ENCODE data around the gene CDX2. TPM values are rescaled to one million over a fixed set of nuclear protein-coding genes. Genes with fewer than 3 reads are reported as not detected.
"Not testable (repeated sequence)": the region's sequence is repeated elsewhere in the genome, so short reads cannot be mapped to it uniquely, and the experiment has no call there.

Gene CDX2
- total and polyA plus RNA-seq, 3 experiments from 2014 or later, result not detected

GRCh38 chr13:27965740-27966640 is 3.1 kb downstream of the CDX2 start:
- Mint-ChIP-seq H3K4me1 (peaks cover 11 to 52% (median 18%) of the 10 kb centered on the region in 3 donors), H3K27ac (no peak overlapping the region), H3K36me3 (peaks cover 0 to 1% (median 0%) of the 10 kb centered on the region in 3 donors), H3K4me3 (peak overlapping the region in 1 of 7 donors; percentile 36), H3K27me3 (peaks cover 64 to 82% of the 10 kb centered on the region in 2 donors), H3K9me3 (no peaks in the 10 kb centered on the region)
- Histone ChIP-seq H3K4me3 (ENCODE audit: low read length) (no peak overlapping the region), H3K36me3 (ENCODE audit: insufficient read depth, low read length) (no peaks in the 10 kb centered on the region), H3K9me3 (ENCODE audit: low read length) (no peaks in the 10 kb centered on the region), H3K27me3 (ENCODE audit: insufficient read depth, low read length, poor library complexity, severe bottlenecking) (peaks cover 30% of the 10 kb centered on the region), H3K27ac (ENCODE audit: low read depth, low read length) (no peak overlapping the region), H3K4me1 (ENCODE audit: insufficient read depth, low read length) (no peaks in the 10 kb centered on the region)
- POLR2A ChIA-PET, result no interaction called here
- CTCF ChIA-PET, result interaction anchor here (0.7 kb wide), 1 partner anchor 17 kb away, joined by 4 read pairs; no protein-coding TSS in a partner anchor
- no peak for DNase-seq

GRCh38 chr13:27965343-27965739 is 3.8 kb downstream of the CDX2 start:
- Histone ChIP-seq H3K4me1 (ENCODE audit: insufficient read depth, low read length) (peaks cover 4% of the 10 kb centered on the region), H3K27me3 (ENCODE audit: insufficient read depth, low read length, poor library complexity, severe bottlenecking) (peaks cover 33% of the 10 kb centered on the region), H3K9me3 (ENCODE audit: low read length) (no peaks in the 10 kb centered on the region), H3K36me3 (ENCODE audit: insufficient read depth, low read length) (no peaks in the 10 kb centered on the region), H3K27ac (ENCODE audit: low read depth, low read length) (no peak overlapping the region), H3K4me3 (ENCODE audit: low read length) (no peak overlapping the region)
- Mint-ChIP-seq H3K4me3 (no peak overlapping the region), H3K4me1 (peaks cover 11 to 53% (median 18%) of the 10 kb centered on the region in 3 donors), H3K9me3 (no peaks in the 10 kb centered on the region), H3K27me3 (peaks cover 58 to 75% of the 10 kb centered on the region in 2 donors), H3K27ac (no peak overlapping the region), H3K36me3 (peaks cover 0 to 1% (median 0%) of the 10 kb centered on the region in 3 donors)
- POLR2A ChIA-PET, result no interaction called here
- CTCF ChIA-PET, result interaction anchor here (0.7 to 1.1 kb wide), 2 partner anchors 18 to 603 kb away, joined by 3 to 4 read pairs; no protein-coding TSS in a partner anchor
- DNase-seq, result no peak

- no peaks in the 10 kb centered on the region for H3K9me3 ChIP-seq (ENCODE audit: low read length)
Measured at GRCh38 chr13:27964741-27965323, 4.3 kb downstream of the CDX2 start.

GRCh38 chr13:27964206-27964605 is 4.9 kb downstream of the CDX2 start:
- POLR2A ChIA-PET; H3K4me3 ChIP-seq (ENCODE audit: low read length); DNase-seq; H3K4me3 Mint-ChIP-seq; H3K36me3 ChIP-seq (ENCODE audit: insufficient read depth, low read length); H3K36me3 Mint-ChIP-seq; H3K9me3 ChIP-seq (ENCODE audit: low read length); H3K27ac ChIP-seq (ENCODE audit: low read depth, low read length); H3K4me1 ChIP-seq (ENCODE audit: insufficient read depth, low read length); H3K9me3 Mint-ChIP-seq: not testable (repeated sequence)
- H3K27me3 ChIP-seq (ENCODE audit: insufficient read depth, low read length, poor library complexity, severe bottlenecking), result peaks cover 28% of the 10 kb centered on the region
- Mint-ChIP-seq H3K27me3 (peaks cover 61 to 75% of the 10 kb centered on the region in 2 donors), H3K27ac (peak overlapping the region in 1 of 8 donors; percentile 57), H3K4me1 (peaks cover 11 to 50% (median 19%) of the 10 kb centered on the region in 3 donors)
- CTCF ChIA-PET, result interaction anchor here (1.1 kb wide), 1 partner anchor 602 kb away, joined by 3 read pairs; no protein-coding TSS in a partner anchor

More at GRCh38 chr13:27964741-27965323, 4.3 kb downstream of the CDX2 start:
- ChIA-PET CTCF (interaction anchor here (1.1 kb wide), 1 partner anchor 603 kb away, joined by 3 read pairs; no protein-coding TSS in a partner anchor), POLR2A (no interaction called here)
- no peaks in the 10 kb centered on the region for H3K9me3 Mint-ChIP-seq
- peaks cover 0 to 1% (median 0%) of the 10 kb centered on the region in 3 donors for H3K36me3 Mint-ChIP-seq
- Histone ChIP-seq H3K27ac (ENCODE audit: low read depth, low read length) (no peak overlapping the region), H3K27me3 (ENCODE audit: insufficient read depth, low read length, poor library complexity, severe bottlenecking) (peaks cover 34% of the 10 kb centered on the region), H3K36me3 (ENCODE audit: insufficient read depth, low read length) (no peaks in the 10 kb centered on the region), H3K4me3 (ENCODE audit: low read length) (no peak overlapping the region), H3K4me1 (ENCODE audit: insufficient read depth, low read length) (peaks cover 6% of the 10 kb centered on the region)
- peaks cover 61 to 75% of the 10 kb centered on the region in 2 donors for H3K27me3 Mint-ChIP-seq
- DNase-seq, result no peak
- H3K4me3 Mint-ChIP-seq, result no peak overlapping the region
- peaks cover 13 to 57% (median 22%) of the 10 kb centered on the region in 3 donors for H3K4me1 Mint-ChIP-seq
- no peak overlapping the region for H3K27ac Mint-ChIP-seq

GRCh38 chr13:27963491-27963890 is 5.6 kb downstream of the CDX2 start:
- Histone ChIP-seq H3K4me1 (ENCODE audit: insufficient read depth, low read length) (peaks cover 6% of the 10 kb centered on the region), H3K27me3 (ENCODE audit: insufficient read depth, low read length, poor library complexity, severe bottlenecking) (peaks cover 26% of the 10 kb centered on the region), H3K36me3 (ENCODE audit: insufficient read depth, low read length) (no peaks in the 10 kb centered on the region), H3K27ac (ENCODE audit: low read depth, low read length) (no peak overlapping the region), H3K9me3 (ENCODE audit: low read length) (no peaks in the 10 kb centered on the region), H3K4me3 (ENCODE audit: low read length) (no peak overlapping the region)
- CTCF ChIA-PET, result no interaction called here
- H3K9me3 Mint-ChIP-seq, result no peaks in the 10 kb centered on the region
- peaks cover 11 to 48% (median 18%) of the 10 kb centered on the region in 3 donors for H3K4me1 Mint-ChIP-seq
- H3K27ac Mint-ChIP-seq, result no peak overlapping the region
- peak overlapping the region in 1 of 7 donors; percentile 13 for H3K4me3 Mint-ChIP-seq
- DNase-seq, result no peak
- peaks cover 0 to 1% (median 0%) of the 10 kb centered on the region in 3 donors for H3K36me3 Mint-ChIP-seq
- POLR2A ChIA-PET, result no interaction called here
- H3K27me3 Mint-ChIP-seq, result peaks cover 66 to 79% of the 10 kb centered on the region in 2 donors

- no peak for DNase-seq
- POLR2A ChIA-PET, result no interaction called here
- Mint-ChIP-seq H3K36me3 (peaks cover 0 to 1% (median 0%) of the 10 kb centered on the region in 3 donors), H3K9me3 (no peaks in the 10 kb centered on the region), H3K4me1 (peaks cover 11 to 47% (median 18%) of the 10 kb centered on the region in 3 donors), H3K4me3 (no peak overlapping the region), H3K27ac (no peak overlapping the region), H3K27me3 (peaks cover 69 to 82% of the 10 kb centered on the region in 2 donors)
- Histone ChIP-seq H3K27ac (ENCODE audit: low read depth, low read length) (no peak overlapping the region), H3K4me1 (ENCODE audit: insufficient read depth, low read length) (peaks cover 6% of the 10 kb centered on the region), H3K9me3 (ENCODE audit: low read length) (no peaks in the 10 kb centered on the region), H3K36me3 (ENCODE audit: insufficient read depth, low read length) (no peaks in the 10 kb centered on the region), H3K27me3 (ENCODE audit: insufficient read depth, low read length, poor library complexity, severe bottlenecking) (peaks cover 28% of the 10 kb centered on the region), H3K4me3 (ENCODE audit: low read length) (no peak overlapping the region)
- CTCF ChIA-PET, result no interaction called here
Measured at GRCh38 chr13:27962982-27963381, 6.1 kb downstream of the CDX2 start.

- H3K4me3 Mint-ChIP-seq, result peak overlapping the region in 3 of 7 donors; percentile 13 to 71 (median 43)
- H3K27me3 ChIP-seq (ENCODE audit: insufficient read depth, low read length, poor library complexity, severe bottlenecking), result peaks cover 28% of the 10 kb centered on the region
- H3K9me3 Mint-ChIP-seq, result no peaks in the 10 kb centered on the region
- H3K36me3 ChIP-seq (ENCODE audit: insufficient read depth, low read length), result no peaks in the 10 kb centered on the region
- H3K4me1 ChIP-seq (ENCODE audit: insufficient read depth, low read length), result peaks cover 6% of the 10 kb centered on the region
- no peak overlapping the region for H3K27ac ChIP-seq (ENCODE audit: low read depth, low read length)
- CTCF ChIA-PET, result no interaction called here
- DNase-seq, result no peak
- H3K36me3 Mint-ChIP-seq, result peaks cover 0 to 1% (median 0%) of the 10 kb centered on the region in 3 donors
- no peak overlapping the region for H3K4me3 ChIP-seq (ENCODE audit: low read length)
- peak overlapping the region in 2 of 8 donors; percentile 21 to 36 for H3K27ac Mint-ChIP-seq
- peaks cover 62 to 80% of the 10 kb centered on the region in 2 donors for H3K27me3 Mint-ChIP-seq
- H3K9me3 ChIP-seq (ENCODE audit: low read length), result no peaks in the 10 kb centered on the region
- H3K4me1 Mint-ChIP-seq, result peaks cover 7 to 40% (median 11%) of the 10 kb centered on the region in 3 donors
- POLR2A ChIA-PET, result no interaction called here
Measured at GRCh38 chr13:27962128-27962841, 6.8 kb downstream of the CDX2 start.

Measured in CD8-positive, alpha-beta memory T cell (primary cell).